ENCODE data around the gene INSR. TPM values are rescaled to one million over a fixed set of nuclear protein-coding genes. Genes with fewer than 3 reads are reported as not detected.
A peak's percentile ranks its signal among the peaks of the same experiment; 100 is the strongest.
"Not testable (repeated sequence)": the region's sequence is repeated elsewhere in the genome, so short reads cannot be mapped to it uniquely, and the experiment has no call there.

The INSR gene
- 4.9 and 7.4 TPM in 2 replicates for total RNA-seq (2014; rRNA removed)
- 1.6 TPM for polyA plus RNA-seq (2012)

DNA sequence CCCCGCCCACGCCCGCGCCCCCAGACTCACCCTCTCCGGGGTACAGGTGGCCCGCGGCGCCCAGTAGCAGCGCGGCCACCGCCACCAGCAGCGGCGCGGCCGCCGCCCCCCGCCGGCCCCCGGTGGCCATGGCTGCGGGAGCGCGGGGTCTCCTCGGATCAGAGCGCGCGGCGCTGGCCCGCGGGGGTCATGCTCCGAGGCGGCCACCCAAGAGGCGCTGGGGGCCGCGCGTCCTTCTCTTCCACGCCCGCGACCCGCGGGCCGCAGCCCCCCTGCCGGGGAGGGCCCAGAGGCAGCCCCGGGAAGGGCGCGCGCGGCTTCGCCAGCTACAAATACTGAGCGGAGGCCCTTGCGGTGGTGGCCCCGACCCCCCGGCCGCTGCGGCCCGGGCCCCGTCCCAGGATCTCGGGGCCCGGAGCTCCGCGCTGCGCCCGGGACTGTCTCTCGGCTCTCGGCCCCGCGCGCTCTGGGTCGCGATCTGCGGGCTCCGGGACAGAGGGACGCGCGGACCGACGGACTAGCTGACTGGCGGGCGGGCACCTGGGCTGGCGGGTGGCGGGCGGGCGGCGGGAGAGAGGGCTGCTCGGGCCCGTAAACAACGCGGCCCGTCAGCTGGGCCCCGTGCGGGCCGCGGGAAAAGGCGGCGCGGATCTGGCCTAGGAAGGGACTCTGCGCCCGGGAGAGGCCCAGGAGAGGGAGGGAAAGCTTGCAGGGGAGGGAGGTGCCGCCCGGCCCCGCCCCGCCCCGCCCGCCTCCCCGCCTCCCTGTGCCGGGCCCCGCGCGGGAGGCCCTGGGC is at the start of gene INSR:
Gene INSR, minus strand, starts transcription at position 653 of the 796 bp plus-strand sequence. Its CDS starts 523 bp downstream, at position 130.
- DNase-seq (ENCODE audit: low read depth) = peak; percentile 83

GRCh38 chr19:7342143-7342542 is 47.9 kb upstream of the INSR start:
- no peak for DNase-seq (ENCODE audit: low read depth)

DNA sequence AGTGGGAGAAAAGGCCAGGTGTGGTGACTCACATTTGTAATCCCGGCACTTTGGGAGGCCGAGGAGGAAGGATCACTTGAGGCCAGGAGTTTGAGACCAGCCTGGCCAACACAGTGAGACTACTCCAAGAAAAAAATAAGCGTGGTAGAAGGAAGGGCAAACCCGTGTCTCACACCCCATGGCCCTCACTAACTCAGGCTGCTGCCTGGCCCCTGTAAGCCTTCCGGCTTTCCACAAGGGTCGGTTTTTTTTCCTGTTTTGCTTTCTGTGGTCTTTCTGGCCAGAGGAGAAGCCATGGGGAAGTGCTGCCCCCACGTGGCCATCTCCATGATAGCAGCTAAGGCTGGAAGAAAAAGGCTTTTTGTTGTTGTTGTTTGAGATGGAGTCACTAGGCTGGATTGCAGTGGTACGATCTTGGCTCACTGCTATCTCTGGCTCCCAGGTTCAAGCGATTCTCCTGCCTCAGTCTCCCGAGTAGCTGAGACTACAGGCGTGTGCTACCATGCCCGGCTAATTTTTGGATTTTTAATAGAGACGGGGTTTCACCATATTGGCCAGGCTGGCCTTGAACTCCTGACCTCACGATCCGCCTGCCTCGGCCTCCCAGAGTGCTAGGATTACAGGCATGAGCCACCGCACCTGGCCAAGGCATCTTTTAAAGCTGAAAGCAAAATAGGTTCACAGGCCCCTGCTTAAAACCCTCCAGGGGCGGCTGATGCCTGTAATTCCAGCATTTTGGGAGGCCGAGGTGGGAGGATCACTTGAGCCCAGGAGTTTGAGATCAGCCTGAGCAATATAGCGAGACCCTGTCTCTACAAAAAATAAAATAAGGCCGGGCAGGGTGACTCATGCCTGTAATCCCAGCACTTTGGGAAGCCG is 47.0 kb upstream of the INSR start:
- DNase-seq (ENCODE audit: low read depth) = peak; percentile 64

DNA sequence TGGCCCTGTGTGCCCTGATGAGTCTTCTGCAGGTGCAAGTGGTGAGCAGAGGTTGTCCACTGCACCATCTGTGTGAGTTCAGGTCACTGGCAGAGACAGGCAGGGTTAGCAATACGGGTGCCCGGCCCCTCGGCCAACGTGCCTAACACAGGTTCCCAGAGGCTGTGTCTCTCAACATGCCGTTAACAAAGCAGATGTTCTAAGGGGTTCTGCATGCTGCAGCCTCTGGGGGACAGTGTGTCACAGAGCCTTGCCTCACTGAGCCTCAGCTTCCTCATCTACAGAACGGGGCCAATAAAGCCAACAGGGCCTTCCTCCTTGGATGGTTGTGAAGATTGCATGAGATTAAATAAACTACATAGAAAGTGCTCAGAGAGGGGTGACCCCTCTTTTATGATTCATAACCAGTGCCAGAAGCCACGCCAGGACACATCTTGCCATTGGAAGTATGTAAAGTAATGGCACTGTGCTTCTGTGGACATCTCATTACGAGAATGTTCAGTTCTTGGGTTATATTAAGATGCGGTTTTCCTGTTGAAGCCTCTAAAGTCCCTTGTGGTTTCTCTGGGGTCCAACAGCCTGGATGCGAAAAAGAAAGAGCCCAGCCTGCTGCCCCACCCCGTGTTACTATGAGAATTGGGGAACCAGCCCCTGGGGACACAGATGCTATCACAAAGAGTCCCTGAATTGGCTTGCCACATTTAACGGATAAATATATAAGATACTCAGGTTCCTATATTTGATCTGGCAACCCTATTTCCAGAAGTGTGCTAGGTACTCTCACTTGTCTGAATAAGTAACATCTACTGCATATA is 43.4 kb upstream of the INSR start:
- peak; percentile 4 for DNase-seq (ENCODE audit: low read depth)

DNA sequence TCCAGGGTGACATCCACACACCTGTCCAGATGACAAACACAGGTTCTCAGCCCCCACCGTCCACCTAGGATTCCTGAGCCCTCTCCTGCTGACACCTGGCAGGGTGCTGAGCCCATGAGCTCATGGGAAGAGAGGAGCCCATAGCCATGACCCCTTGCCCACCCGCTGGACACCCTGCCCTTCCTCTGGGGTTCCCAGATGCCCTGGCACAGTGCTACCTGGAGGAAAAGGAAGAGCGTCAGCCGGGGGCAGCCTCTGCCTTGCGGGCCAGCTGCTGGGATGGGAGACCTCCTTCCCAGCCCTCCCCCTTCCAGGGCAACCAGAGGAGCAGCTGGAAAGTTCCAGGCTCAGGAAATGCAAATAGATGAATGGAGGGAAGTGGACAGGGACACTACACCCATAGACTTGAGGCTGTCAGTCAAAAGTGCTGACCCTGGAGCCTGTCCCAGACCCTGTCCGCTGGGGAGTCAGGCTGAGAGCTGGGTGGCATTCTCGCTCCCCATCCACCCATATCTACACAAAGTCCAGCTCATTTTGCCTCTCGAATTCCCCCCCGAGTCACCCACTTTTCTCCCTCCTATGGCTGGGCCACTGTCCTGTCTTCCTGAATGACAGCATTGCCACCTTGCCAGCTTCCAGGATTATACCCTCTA is 42.2 kb upstream of the INSR start:
- DNase-seq (ENCODE audit: low read depth) = no peak

- no peak for DNase-seq (ENCODE audit: low read depth)
Observed at GRCh38 chr19:7333198-7334118, 39.2 kb upstream of the INSR start.

DNA sequence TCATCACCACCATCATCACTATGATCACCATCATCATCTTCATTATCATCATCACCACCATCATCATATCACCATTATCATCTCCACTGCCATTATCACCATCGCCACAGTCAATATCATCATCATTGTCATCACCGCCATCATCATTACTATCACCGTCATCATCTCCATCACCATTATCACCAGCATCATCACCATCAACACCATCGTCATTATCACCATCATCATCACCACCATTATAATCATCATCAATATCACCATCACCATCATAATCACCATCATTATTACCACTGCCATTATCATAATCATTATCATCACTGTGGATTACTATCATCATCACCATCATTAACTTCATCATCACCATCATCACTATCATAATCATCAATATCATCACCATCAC is 37.2 kb upstream of the INSR start:
- no peak for DNase-seq (ENCODE audit: low read depth)

- DNase-seq (ENCODE audit: low read depth) = no peak
Observed at GRCh38 chr19:7328647-7329046, 34.4 kb upstream of the INSR start.

DNA sequence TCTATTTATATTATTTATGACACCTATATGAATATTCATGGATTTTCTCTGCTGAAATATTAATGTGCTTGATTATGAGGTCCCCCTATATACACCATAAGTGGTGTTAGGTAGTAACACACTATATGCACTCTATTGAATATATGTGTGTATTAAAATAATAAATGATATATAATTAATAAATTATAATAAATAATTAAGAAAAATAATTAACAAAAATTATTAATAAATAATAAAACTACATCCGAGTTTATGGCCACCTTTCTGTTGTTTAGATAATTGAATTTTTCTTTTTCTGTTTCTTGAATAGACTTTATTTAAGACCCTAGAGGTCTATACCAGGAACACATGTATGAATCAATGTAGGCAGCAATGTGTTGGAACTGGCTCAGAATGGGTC is 33.6 kb upstream of the INSR start:
- DNase-seq (ENCODE audit: low read depth) = no peak

DNA sequence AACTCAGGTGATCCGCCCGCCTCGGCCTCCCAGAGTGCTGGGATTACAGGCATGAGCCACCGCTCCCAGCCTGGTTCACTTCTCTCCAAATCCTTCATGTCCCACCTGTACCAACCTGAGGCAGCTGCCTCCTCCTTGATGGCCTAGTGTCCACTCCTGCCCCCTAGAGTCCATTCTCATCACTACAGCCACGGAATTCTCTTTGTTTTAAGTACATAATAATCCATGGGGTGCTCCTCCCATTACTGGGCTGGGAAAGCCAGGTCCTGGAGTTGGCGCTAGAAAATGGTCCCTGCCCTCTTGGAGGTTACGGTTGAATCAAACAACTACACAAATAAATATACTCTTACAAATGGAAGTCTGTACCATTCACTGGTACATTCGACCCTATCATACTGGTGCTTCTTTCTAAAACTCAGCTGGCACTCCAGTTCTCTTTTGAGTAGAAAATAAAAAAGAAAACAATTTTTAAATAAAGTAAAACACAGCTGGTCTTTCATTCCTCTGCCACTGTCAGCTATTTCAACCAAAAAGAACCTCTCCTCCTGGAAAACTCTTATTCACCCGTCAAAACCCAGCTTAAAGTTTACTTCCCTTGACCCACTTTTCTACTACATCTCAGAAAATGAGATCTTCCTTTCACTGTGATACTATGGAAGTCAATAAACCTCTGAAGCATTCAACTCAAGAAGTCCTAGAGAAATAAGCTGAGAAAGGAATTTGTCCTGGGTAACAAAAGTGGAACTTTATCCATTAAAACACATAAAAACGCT is 32.1 kb upstream of the INSR start:
- DNase-seq (ENCODE audit: low read depth) = peak; percentile 19

DNA sequence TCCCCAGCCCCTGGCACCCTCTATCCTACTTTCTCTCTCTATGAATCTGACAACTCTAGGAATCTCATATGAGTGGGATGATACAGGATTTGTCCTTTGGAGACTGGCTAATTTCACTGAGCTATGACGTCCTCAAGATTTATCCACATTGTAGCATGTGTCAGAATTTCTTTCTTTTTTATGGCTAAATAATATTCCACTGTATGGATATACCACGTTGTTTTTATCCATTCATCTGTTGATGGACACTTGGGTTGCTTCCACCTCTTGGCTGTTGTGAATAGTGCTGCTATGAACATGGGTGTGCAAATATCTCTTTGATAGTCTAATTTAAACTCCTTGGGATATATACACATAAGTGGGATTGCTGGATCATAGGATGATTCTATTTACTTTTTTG is 24.0 kb upstream of the INSR start:
- DNase-seq (ENCODE audit: low read depth) = no peak

GRCh38 chr19:7312816-7313215 is 18.6 kb upstream of the INSR start:
- no peak for DNase-seq (ENCODE audit: low read depth)

DNA sequence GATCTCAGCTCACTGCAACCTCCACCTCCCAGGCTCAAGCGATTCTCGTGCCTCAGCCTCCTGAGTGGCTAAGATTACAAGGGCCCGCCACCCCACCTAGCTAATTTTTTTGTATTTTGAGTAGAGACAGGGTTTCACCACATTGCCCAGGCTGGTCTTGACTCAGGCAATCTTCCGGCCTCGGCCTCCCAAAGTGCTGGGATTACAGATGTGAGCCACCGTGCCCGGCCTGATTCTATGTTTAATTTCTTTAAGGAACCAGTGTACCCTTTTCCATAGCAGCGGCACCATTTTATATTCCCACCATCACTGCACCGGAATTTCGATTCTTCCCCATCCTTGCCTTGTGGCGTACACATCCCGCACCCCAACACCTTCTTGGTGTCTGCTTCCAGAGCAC is 17.7 kb upstream of the INSR start:
- DNase-seq (ENCODE audit: low read depth) = no peak

- DNase-seq (ENCODE audit: low read depth) = not testable (repeated sequence)
Observed at GRCh38 chr19:7308327-7308726, 14.1 kb upstream of the INSR start.

DNA sequence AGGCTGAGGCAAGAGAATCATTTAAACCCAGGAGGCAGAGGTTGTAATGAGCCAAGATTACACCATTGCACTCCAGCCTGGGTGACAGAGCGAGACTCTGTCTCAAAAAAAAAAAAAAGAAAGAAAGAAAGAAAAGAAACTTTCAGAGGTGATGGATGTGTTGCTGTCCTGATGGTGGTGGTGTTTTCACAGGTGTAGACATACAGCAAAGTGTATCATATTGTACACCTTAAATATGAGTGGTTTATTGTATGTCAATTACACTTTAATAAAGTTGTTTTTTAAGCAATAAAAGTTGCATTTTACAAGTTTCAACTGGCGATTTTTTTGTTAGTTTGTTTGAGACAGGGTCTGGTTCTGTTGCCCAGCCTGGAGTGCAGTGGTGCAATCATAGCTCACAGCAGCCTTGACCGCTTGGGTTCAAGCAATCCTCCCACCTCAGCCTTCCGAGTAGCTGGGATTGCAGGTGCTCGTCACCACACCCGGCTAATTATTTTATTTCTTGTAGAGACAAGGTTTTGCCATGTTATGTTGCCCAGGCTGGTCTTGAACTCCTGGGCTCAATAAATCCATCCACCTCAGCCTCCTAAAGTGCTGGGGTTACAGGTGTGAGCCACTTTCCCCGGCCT is 13.5 kb upstream of the INSR start:
- no peak for DNase-seq (ENCODE audit: low read depth)

DNA sequence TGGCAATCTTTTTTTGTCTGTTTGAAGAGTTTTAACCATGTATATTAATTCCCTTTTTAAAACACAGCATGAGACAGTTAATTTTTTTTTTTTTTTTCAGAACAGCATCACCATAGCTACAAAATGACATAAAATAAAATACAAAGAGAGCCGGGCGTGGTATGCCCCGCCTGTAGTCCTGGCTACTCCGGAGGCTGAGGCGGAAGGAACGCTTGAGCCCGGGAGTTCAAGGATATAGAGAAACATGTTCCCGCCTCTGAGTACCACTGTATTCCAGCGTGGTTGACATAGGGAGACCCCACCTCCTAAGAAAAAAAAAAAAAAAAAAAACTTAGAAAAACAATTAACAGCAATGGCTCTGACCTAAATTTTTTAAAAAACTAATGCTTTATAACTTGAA is 10.0 kb upstream of the INSR start:
- no peak for DNase-seq (ENCODE audit: low read depth)

DNA sequence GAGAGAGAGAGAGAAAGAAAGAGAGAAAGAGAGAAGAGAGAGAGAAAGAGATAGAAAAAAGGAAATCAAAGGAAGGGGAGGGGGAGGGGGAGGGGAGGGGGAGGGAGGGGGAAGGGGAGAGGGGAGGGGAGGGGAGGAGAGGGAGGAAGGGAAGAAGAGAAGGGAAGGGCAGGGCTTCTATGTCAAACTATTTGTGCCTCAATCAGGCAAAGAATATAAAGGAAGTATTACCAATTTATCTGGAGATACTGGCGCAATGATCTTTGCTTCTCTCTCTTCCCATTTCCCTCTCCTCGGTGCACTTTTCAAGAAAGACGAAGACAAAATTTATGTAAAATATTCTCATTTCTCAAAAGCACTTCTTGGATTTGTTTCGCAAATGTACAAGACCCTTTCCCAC is 9.3 kb upstream of the INSR start:
- DNase-seq (ENCODE audit: low read depth) = no peak

GRCh38 chr19:7301525-7301924 is 7.3 kb upstream of the INSR start:
- no peak for DNase-seq (ENCODE audit: low read depth)

- DNase-seq (ENCODE audit: low read depth) = no peak
Observed at GRCh38 chr19:7297742-7298141, 3.5 kb upstream of the INSR start.

All from LHCN-M2 (cell line).